ENCODE results near the gene SMURF1.
A peak's percentile ranks its signal among the peaks of the same experiment; 100 is the strongest.

SMURF1 gene

GRCh38 chr7:99141841-99142726 lies 1.8 kb downstream of the SMURF1 start:
- DNase-seq (ENCODE audit: low read depth in 2 of 2), result peak; percentile 16 to 45

GRCh38 chr7:99141334-99141733 lies 2.6 kb downstream of the SMURF1 start:
- no peak for DNase-seq (ENCODE audit: low read depth in 2 of 2)

GRCh38 chr7:99140813-99141212 lies 3.1 kb downstream of the SMURF1 start:
- no peak for DNase-seq (ENCODE audit: low read depth in 2 of 2)

- DNase-seq (ENCODE audit: low read depth in 2 of 2), result no peak
Observed at GRCh38 chr7:99139036-99139435, 4.9 kb downstream of the SMURF1 start.

- no peak for DNase-seq (ENCODE audit: low read depth in 2 of 2)
Observed at GRCh38 chr7:99137411-99138180, 6.3 kb downstream of the SMURF1 start.

- DNase-seq (ENCODE audit: low read depth in 2 of 2), result no peak
Observed at GRCh38 chr7:99135938-99136337, 8.0 kb downstream of the SMURF1 start.

- DNase-seq (ENCODE audit: low read depth in 2 of 2), result no peak
Observed at GRCh38 chr7:99133766-99134564, 9.9 kb downstream of the SMURF1 start.

GRCh38 chr7:99132595-99133321 lies 11.2 kb downstream of the SMURF1 start:
- DNase-seq (ENCODE audit: low read depth in 2 of 2), result no peak

GRCh38 chr7:99131290-99131689 lies 12.6 kb downstream of the SMURF1 start:
- DNase-seq (ENCODE audit: low read depth in 2 of 2), result no peak

GRCh38 chr7:99129536-99129935 lies 14.4 kb downstream of the SMURF1 start:
- no peak for DNase-seq (ENCODE audit: low read depth in 2 of 2)

GRCh38 chr7:99129001-99129400 lies 14.9 kb downstream of the SMURF1 start:
- no peak for DNase-seq (ENCODE audit: low read depth in 2 of 2)

- DNase-seq (ENCODE audit: low read depth in 2 of 2), result no peak
Observed at GRCh38 chr7:99128076-99128950, 15.6 kb downstream of the SMURF1 start.

- DNase-seq (ENCODE audit: low read depth in 2 of 2), result no peak
Observed at GRCh38 chr7:99127636-99128035, 16.3 kb downstream of the SMURF1 start.

- no peak for DNase-seq (ENCODE audit: low read depth in 2 of 2)
Observed at GRCh38 chr7:99126921-99127553, 16.9 kb downstream of the SMURF1 start.

- no peak for DNase-seq (ENCODE audit: low read depth in 2 of 2)
Observed at GRCh38 chr7:99125505-99125865, 18.4 kb downstream of the SMURF1 start.

- no peak for DNase-seq (ENCODE audit: low read depth in 2 of 2)
Observed at GRCh38 chr7:99124751-99125504, 19.0 kb downstream of the SMURF1 start.

- no peak for DNase-seq (ENCODE audit: low read depth in 2 of 2)
Observed at GRCh38 chr7:99124236-99124635, 19.7 kb downstream of the SMURF1 start.

GRCh38 chr7:99123571-99124033 lies 20.3 kb downstream of the SMURF1 start:
- no peak for DNase-seq (ENCODE audit: low read depth in 2 of 2)

- no peak for DNase-seq (ENCODE audit: low read depth in 2 of 2)
Observed at GRCh38 chr7:99122762-99123161, 21.1 kb downstream of the SMURF1 start.
